ENCODE measurements around the gene INPP4A. TPM values are rescaled to one million over a fixed set of nuclear protein-coding genes. Genes with fewer than 3 reads are reported as not detected.

Gene INPP4A
- total and polyA plus RNA-seq, 10 of the 15 experiments (the other 5 are each of a cell fraction or from before 2014, with no cell fraction given) = 4.7 to 62.3 (median 36.9) TPM

- FAIRE-seq (no peak), ATAC-seq (no peak), DNase-seq (ENCODE audit: low read depth, low spot score) (no peak)
- POLR2A ChIA-PET = interaction anchor here (0.6 to 1.9 kb wide), 6 partner anchors 11 to 33 kb away, joined by 3 to 7 read pairs (median 3); no protein-coding TSS in a partner anchor
- WGBS (ENCODE audit: insufficient coverage, insufficient replicate concordance, low lambda C conversion rate, missing lambda C conversion rate) = 100% methylated on average over 2 of the region's 2 CpGs
- H3K9ac ChIP-seq (ENCODE audit: control insufficient read depth, insufficient read depth, low read length) = no peak overlapping the region
- H3K4me2 ChIP-seq (ENCODE audit: control insufficient read depth, insufficient read depth) = no peak overlapping the region
- SMC1A ChIA-PET (ENCODE audit: uncharacterized antibody, unreplicated experiment) = interaction anchor here (0.7 to 1.6 kb wide), 11 partner anchors 9 to 91 kb away, joined by 3 to 5 read pairs (median 4); no protein-coding TSS in a partner anchor
- intact Hi-C loops (cut with micrococcal nuclease; ENCODE audit: unreplicated experiment) = no loop called here
- H4K20me1 ChIP-seq (ENCODE audit: control insufficient read depth, insufficient read depth) = peaks cover 9% of the 10 kb centered on the region
- no TSS peak for BruUV-seq (replicated peaks)
- in situ Hi-C loops (cut with MboI) = no loop called here
- no peak overlapping the region for H3K4me3 ChIP-seq
- RAD21 ChIA-PET (ENCODE audit: unreplicated experiment) = interaction anchor here (0.7 to 1.3 kb wide), 4 partner anchors 10 to 39 kb away, joined by 3 to 4 read pairs (median 4); no protein-coding TSS in a partner anchor
- peaks cover 35% of the 10 kb centered on the region for H3K4me1 ChIP-seq (ENCODE audit: control insufficient read depth, insufficient read depth, low read length)
- no peak overlapping the region for H3K27ac ChIP-seq (ENCODE audit: control insufficient read depth, insufficient read depth)
- H3K79me2 ChIP-seq (ENCODE audit: control insufficient read depth, insufficient read depth, low read length) = peaks cover 34% of the 10 kb centered on the region
- TF ChIP-seq BCLAF1 (IDR thresholded peaks at IDR 0.05) = no peak
- no peak for TF ChIP-seq HDAC2 (IDR thresholded peaks at IDR 0.05)
- CTCF ChIA-PET = interaction anchor here (0.6 to 1.8 kb wide), 4 partner anchors 8 to 61 kb away, joined by 3 to 7 read pairs (median 5); no protein-coding TSS in a partner anchor
- no peaks in the 10 kb centered on the region for H3K9me3 ChIP-seq (replicated peaks; ENCODE audit: control insufficient read depth, insufficient read depth, low read length)
- no peaks in the 10 kb centered on the region for H3K27me3 ChIP-seq (replicated peaks in 1 of 2; ENCODE audit: control insufficient read depth in 2 of 2, insufficient read depth in 2 of 2, low read length in 1 of 2)
- H3K36me3 ChIP-seq (ENCODE audit: control insufficient read depth in 2 of 2, insufficient read depth in 2 of 2, low read length in 1 of 2) = peaks cover 12 to 31% of the 10 kb centered on the region in 2 experiments
- H2AFZ ChIP-seq (ENCODE audit: control insufficient read depth, low read depth, low read length) = no peak overlapping the region
Measured at GRCh38 chr2:98503481-98504105, 58.9 kb downstream of the INPP4A start.

Measured in GM12878 (cell line).